GM19438 (cell line): ENCODE results near the gene SLC30A5.
"Not testable (repeated sequence)": the region's sequence is repeated elsewhere in the genome, so short reads cannot be mapped to it uniquely, and the experiment has no call there.

ENCODE experiments used
- ATAC-seq: cut with Tn5 transposase; IDR thresholded peaks from one replicate; pipeline ENCODE4 v1.9.1; 2021; ENCODE audit warnings: low read depth; ENCODE audit not compliant: unreplicated experiment

SLC30A5 gene

GRCh38 chr5:69103521-69103920 lies 9.7 kb downstream of the SLC30A5 start:
- ATAC-seq: no peak

- no peak for ATAC-seq
Measured at GRCh38 chr5:69105996-69106906, 12.4 kb downstream of the SLC30A5 start.

- not testable (repeated sequence) for ATAC-seq
Measured at GRCh38 chr5:69108367-69108766, 14.6 kb downstream of the SLC30A5 start.

GRCh38 chr5:69113851-69114250 lies 20.0 kb downstream of the SLC30A5 start:
- ATAC-seq: no peak

- ATAC-seq: no peak
Measured at GRCh38 chr5:69115526-69115925, 21.7 kb downstream of the SLC30A5 start.

GRCh38 chr5:69129413-69129812 lies 35.6 kb downstream of the SLC30A5 start:
- ATAC-seq: no peak

GRCh38 chr5:69130241-69130640 lies 36.4 kb downstream of the SLC30A5 start:
- ATAC-seq: no peak

GRCh38 chr5:69131304-69131703 lies 37.5 kb downstream of the SLC30A5 start:
- no peak for ATAC-seq

GRCh38 chr5:69134126-69134525 lies 40.3 kb downstream of the SLC30A5 start:
- no peak for ATAC-seq

- ATAC-seq: peak; percentile 77
Measured at GRCh38 chr5:69136293-69136692, 42.5 kb downstream of the SLC30A5 start.

- not testable (repeated sequence) for ATAC-seq
Measured at GRCh38 chr5:69137208-69137607, 43.4 kb downstream of the SLC30A5 start.

- ATAC-seq: no peak
Measured at GRCh38 chr5:69137807-69138206, 44.0 kb downstream of the SLC30A5 start.

- ATAC-seq: no peak
Measured at GRCh38 chr5:69138766-69139165, 45.0 kb downstream of the SLC30A5 start.

GRCh38 chr5:69140239-69140638 lies 46.4 kb downstream of the SLC30A5 start:
- not testable (repeated sequence) for ATAC-seq

- ATAC-seq: no peak
Measured at GRCh38 chr5:69140827-69141226, 47.0 kb downstream of the SLC30A5 start.

GRCh38 chr5:69148576-69148975 lies 54.8 kb downstream of the SLC30A5 start:
- not testable (repeated sequence) for ATAC-seq

GRCh38 chr5:69148981-69149675 lies 55.3 kb downstream of the SLC30A5 start:
- no peak for ATAC-seq

- no peak for ATAC-seq
Measured at GRCh38 chr5:69149676-69150010, 55.8 kb downstream of the SLC30A5 start.

GRCh38 chr5:69152731-69153130 lies 58.9 kb downstream of the SLC30A5 start:
- ATAC-seq: no peak

GRCh38 chr5:69156456-69156855 lies 62.6 kb downstream of the SLC30A5 start:
- ATAC-seq: no peak

- no peak for ATAC-seq
Measured at GRCh38 chr5:69158039-69158438, 64.2 kb downstream of the SLC30A5 start.

GRCh38 chr5:69160651-69161050 lies 66.8 kb downstream of the SLC30A5 start:
- no peak for ATAC-seq
